AG09309 (cell line): ENCODE results near the gene BCAS1.

Experiments
- DNase-seq: peaks from one replicate; pipeline ENCODE4 v3.0.0-alpha.2; 2010; ENCODE audit warnings: low read depth
- H3K4me3 ChIP-seq: 2 replicates; pipeline ENCODE4 v1.5.1; 2011; ENCODE audit warnings: mild to moderate bottlenecking, low read depth, low read length, moderate library complexity; ENCODE audit not compliant: control insufficient read depth
- TF ChIP-seq, protein P1 (sequence below): IDR thresholded peaks from 2 replicates; pipeline ENCODE4 v1.5.1; 2011; ENCODE audit warnings: mild to moderate bottlenecking, low read depth, low read length, inconsistent platforms; ENCODE audit not compliant: insufficient read depth, control insufficient read depth; ENCODE audit errors: missing control alignments

Gene BCAS1

DNA sequence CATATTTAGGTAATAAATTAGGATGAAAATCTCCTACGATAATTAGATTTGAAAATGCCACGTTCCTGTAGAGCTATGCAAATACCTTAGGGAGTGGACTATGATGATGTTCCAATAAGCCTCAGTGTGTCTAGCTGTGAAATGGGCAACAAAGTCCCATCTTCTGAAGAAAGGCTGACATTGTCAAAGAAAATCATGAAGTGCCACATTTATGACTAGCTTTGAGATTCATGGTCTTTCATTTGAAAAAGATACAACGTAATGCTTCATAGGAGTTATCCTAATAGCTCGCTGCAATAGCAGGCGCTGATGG is 23.8 kb upstream of the BCAS1 start:
- H3K4me3 ChIP-seq, result no peak overlapping the region
- TF ChIP-seq, protein P1, sequence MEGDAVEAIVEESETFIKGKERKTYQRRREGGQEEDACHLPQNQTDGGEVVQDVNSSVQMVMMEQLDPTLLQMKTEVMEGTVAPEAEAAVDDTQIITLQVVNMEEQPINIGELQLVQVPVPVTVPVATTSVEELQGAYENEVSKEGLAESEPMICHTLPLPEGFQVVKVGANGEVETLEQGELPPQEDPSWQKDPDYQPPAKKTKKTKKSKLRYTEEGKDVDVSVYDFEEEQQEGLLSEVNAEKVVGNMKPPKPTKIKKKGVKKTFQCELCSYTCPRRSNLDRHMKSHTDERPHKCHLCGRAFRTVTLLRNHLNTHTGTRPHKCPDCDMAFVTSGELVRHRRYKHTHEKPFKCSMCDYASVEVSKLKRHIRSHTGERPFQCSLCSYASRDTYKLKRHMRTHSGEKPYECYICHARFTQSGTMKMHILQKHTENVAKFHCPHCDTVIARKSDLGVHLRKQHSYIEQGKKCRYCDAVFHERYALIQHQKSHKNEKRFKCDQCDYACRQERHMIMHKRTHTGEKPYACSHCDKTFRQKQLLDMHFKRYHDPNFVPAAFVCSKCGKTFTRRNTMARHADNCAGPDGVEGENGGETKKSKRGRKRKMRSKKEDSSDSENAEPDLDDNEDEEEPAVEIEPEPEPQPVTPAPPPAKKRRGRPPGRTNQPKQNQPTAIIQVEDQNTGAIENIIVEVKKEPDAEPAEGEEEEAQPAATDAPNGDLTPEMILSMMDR, result no peak
- DNase-seq, result no peak

DNA sequence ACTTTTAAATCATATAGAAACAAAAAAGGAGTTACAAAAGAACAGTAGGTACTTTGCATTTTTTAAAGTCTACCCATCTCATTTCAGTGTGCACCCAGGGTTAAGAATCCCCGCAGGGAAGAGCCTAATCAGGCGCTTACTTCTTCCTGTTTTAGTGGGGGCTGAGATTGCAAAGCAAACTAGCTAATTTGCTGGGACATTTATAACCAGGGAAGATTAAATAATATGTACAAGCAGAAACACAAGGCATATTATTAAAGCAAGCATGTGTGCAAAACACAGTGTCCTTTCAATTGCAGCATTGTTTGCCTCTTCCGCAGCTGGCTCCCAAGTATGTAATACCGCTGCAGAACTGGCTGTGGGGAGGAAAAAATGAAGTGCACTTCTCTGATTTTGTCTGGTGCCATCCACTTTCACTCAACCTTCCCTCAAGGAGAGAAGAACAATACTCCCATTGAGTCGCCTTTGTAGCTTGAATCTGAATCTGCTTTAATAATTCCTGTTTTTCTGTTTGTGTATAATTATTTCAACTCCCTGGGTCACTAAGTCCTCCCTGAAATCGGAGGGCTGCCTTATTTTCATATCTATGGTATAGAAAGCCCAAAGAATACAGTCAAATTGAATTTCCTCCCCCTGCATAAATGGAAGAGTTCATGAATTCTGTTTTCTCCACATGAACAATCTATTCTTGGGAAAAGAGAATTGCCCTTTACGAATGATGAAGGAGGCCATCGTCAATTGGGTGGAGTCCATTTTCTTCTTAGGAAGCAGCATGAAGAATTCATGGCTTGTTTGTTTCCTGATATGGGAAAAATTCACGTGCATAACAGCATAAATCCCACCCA is 23.3 kb upstream of the BCAS1 start:
- no peak overlapping the region for H3K4me3 ChIP-seq
- DNase-seq, result no peak
- TF ChIP-seq, protein P1, result no peak

- no peak for DNase-seq
- no peak overlapping the region for H3K4me3 ChIP-seq
- TF ChIP-seq, protein P1, result no peak
Measured at GRCh38 chr20:54092021-54092420, 21.6 kb upstream of the BCAS1 start.

DNA sequence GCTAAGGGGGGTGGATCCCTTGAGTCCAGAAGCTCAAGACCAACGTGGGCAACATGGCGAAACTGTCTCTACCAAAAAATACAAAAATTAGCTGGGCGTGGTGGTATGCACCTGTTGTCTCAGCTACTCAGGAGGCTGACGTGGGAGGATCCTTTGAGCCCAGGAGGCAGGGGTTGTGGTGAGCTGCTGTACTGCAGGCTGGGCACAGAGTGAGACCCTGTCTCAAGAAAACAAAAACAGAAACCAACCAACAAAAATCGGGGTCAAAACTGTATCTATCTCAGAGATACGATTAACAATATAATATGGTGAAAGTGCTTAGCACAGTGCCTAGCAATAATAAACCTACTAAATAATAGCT is 20.7 kb upstream of the BCAS1 start:
- DNase-seq, result no peak
- H3K4me3 ChIP-seq, result no peak overlapping the region
- TF ChIP-seq, protein P1, result no peak

DNA sequence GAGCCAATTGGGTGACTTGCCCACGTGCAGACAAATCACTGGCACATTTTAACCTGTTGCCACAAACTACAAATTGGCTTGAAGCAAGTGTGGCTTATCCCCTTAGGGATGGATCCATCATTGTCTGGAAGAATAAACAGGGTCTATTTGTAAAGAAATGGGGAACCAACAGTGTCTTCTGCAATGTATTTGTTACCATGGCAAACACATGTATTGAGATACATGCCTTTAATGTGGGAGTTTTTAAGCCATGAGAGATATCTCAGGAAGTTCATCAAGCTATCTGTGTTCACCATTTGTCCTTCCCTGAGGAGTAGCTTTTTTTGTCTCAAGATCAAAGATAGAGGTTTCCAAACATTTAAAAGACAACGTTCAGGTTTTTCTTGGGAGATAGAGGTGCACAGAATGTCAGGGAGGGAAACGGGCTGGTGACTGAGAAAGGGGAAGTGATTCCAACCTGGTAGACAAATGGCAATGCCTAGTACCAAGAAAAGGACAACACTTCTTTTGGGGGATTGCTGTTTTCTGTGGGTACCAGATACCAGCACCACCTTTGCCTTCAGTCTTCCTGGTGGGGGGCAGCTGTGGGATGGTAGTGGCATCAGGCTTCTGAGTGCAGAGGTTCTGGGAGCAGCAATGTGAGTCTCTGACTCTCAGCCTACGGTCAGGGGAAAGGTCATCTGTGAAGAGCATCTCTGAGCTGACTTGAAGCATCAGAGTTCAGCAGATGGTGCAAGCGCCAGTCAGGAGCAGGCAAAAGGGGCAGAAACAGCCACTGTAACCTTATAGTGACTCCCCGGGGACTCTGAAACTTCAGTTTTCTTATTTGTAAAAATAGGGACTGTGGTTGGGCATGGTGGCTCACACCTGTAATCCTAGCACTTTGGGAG is 20.1 kb upstream of the BCAS1 start:
- H3K4me3 ChIP-seq, result no peak overlapping the region
- TF ChIP-seq, protein P1, result no peak
- no peak for DNase-seq

DNA sequence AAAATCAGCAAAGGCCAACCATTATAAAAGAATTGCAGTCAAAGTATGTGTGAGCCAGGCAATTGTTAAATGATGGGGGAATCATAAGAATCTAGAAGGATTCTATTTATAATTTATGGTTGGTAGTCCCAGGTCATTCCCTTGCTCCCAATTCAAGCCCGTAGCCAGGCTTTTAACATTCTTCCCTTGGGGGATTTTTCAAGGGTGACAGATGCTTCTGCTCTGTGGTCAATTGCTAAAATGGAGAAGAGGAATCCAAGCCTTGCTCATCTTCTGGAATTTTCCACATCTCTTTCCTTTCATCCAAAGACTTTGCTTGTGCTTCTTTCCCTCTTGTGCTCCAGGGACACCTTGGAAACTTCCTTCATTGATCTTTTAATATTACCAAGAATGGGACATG is 18.0 kb upstream of the BCAS1 start:
- DNase-seq, result no peak
- TF ChIP-seq, protein P1, result no peak
- no peak overlapping the region for H3K4me3 ChIP-seq
